ENCODE measurements around the gene TMSB15A. TPM values are rescaled to one million over a fixed set of nuclear protein-coding genes. Genes with fewer than 3 reads are reported as not detected.

TMSB15A gene
- 4.6 and 7.5 TPM in 2 replicates for total RNA-seq

DNA sequence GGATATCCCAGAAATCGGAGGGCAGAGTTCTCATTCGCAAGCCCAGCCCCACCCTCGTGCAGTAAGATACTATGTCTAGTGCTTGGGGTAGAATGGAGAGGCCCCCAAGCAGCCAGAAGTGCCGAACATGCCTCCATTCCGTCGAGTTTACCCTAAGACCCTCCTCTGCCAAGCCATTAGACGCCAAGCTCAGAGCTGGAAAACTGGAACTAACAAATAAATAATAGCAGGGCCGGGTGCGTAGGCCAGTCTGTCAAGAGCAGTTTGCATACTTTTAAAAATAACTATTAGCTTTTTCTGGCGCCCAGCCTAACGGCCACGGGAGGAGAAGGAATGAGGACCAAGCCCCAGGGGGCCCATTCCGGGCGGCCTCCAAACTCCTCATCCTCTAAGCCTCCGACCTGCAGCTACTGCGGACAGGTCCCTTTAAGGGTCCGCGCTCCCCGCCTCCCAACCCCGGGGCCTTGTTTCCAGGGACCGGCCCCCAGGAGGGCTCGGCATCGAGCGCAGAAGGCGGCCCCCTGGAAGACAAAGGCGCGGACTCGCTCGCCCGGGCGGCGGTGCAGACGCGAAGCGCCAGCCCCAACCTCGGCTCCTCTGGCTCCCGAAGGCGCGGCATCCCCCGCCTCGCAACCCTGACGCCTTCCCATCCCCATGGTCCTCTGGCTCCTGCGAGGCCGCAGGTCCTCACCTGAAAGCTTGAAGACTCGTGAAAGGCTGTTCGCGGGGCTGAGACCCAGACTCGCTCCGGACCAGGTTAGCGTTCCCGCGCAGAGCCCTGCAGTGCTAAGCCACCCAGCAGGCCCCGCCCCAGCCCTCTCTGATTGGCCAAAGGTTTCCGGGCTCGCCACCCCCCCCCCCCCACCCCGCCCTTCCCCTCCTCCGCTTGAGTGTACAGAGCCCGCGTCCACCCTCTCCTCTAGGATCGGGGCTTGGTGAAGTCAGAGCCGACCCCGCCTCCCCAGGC is at the start of gene TMSB15A:
TSS of gene TMSB15A (minus strand) at position 765 of the 967 bp plus-strand sequence.

GRCh38 chrX:102471762-102472220 is 44.7 kb downstream of the TMSB15A start, which contains the start of gene TCP11X2:
Gene TCP11X2, minus strand, starts transcription at chrX:102471812.

Other genes with a start within 250 kb of the TMSB15A start
- gene NXF2B, start 76.7 kb downstream of the TMSB15A start, total RNA-seq: not detected in 2 replicates
- not detected in 2 replicates for gene TCP11X2, start 44.9 kb downstream of the TMSB15A start, total RNA-seq
- gene ARMCX5, start 82.8 kb upstream of the TMSB15A start, total RNA-seq: 12.4 and 19.0 TPM in 2 replicates
- gene GPRASP1, start 134.7 kb upstream of the TMSB15A start, total RNA-seq: 0.58 and 1.2 TPM in 2 replicates
- gene GPRASP2, start 195.7 kb upstream of the TMSB15A start, total RNA-seq: 10.7 and 24.6 TPM in 2 replicates
- 2.5 and 2.6 TPM in 2 replicates for gene GPRASP3, start 204.0 kb upstream of the TMSB15A start, total RNA-seq